OCI-LY3 (cell line): ENCODE data around the gene NOTUM.

Experiments used
- CTCF ChIP-seq: fragments of 200-600, 300-600 bp; sonication (generic); IDR thresholded peaks from 2 replicates; pipeline ENCODE4 v1.5.1; 2014; ENCODE audit warnings: antibody characterized with exemption, low read length, low read depth
- EZH2phosphoT487 ChIP-seq: fragments of 200-600 bp; shearing (Covaris generic); IDR thresholded peaks from 2 replicates; pipeline ENCODE4 v1.6.1; 2018; ENCODE audit warnings: antibody characterized with exemption, mixed run types, low read depth

GRCh38 chr17:82005701-82006348, 44.8 kb upstream of the NOTUM start:
- no peak for TF ChIP-seq CTCF
- TF ChIP-seq EZH2phosphoT487, result no peak
